NCI-H1436 treated with DMSO at 0.1 percent for 48 hours (cell line): ENCODE measurements around the gene CRYBB1.
"Not testable (repeated sequence)": the region's sequence is repeated elsewhere in the genome, so short reads cannot be mapped to it uniquely, and the experiment has no call there.

Experiments
- DNase-seq: peaks from one replicate; lab custom pipeline; 2025; lab: John Stamatoyannopoulos, UW

CRYBB1 gene

GRCh38 chr22:26636296-26636695, 18.5 kb upstream of the CRYBB1 start:
- DNase-seq = no peak

DNA sequence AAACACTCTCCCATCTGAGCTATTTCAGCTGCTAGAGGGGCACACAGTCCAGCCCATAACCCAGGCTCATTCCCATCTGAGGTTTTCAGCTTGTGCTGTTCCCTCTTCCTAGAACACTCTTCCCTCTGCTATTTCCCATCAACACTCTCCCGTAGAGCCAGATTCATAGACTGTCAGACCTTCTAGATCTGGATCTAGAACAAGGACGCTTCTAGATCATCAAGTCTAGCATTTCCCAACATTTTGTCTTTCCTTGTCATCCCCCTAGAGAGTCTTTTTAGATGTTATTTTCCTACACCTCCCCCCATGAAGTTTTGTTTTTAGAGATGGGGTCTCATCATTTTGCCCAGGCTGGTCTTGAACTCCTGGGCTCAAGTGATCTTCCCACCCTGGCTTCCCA, 17.3 kb upstream of the CRYBB1 start:
- DNase-seq = no peak

GRCh38 chr22:26634189-26634588, 16.4 kb upstream of the CRYBB1 start:
- DNase-seq = no peak

DNA sequence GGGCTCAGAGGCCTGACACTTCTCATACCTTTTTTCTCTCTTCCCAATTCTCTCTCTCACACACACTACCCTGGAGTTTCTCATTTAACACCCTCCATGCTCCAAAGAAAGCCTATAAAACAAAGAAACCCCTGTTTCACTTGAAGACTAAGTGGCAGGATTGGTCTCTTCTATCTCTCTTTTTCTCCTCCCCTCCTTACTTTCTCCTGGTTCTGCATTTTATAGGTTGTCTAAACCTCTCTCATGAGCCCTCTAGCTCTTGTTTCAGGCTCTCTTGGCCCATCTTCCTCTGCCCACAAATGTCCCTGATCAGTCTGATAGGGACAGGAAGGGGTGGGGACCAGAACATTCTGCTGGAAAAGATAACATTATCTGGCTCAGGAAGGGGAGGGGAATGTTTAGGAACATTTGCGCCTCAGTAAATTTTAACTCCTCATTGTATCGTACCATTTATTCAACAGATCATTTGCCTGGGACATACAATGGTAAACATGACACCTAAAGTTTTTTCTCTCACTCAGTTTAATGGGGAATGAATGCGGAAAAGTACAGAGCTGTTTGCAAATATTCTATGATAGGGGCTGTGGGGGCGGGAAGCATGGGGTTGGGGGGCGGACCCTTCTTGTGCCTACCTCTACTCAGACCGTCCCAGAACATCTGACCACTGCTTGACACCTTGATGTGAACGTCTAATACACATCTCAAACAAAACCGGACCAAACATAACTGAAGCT, 14.8 kb upstream of the CRYBB1 start:
- no peak for DNase-seq

DNA sequence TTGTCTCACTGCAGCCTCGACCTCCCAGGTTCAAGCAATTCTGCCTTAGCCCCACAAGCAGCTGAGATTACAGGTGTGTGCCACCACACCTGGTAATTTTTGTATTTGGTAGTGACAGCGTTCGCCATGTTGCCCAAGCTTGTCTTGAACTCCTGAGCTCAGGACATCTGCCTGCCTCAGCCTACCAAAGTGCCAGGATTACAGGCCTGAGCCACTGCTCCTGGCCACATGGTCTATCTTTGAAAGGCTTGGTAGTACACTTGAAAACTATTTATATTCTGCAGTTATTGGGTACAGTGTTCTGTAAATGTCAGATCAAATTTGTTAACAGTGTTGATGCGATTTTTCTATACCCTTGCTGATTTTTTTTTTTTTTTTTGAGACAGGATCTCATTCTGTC, 13.5 kb upstream of the CRYBB1 start:
- no peak for DNase-seq

DNA sequence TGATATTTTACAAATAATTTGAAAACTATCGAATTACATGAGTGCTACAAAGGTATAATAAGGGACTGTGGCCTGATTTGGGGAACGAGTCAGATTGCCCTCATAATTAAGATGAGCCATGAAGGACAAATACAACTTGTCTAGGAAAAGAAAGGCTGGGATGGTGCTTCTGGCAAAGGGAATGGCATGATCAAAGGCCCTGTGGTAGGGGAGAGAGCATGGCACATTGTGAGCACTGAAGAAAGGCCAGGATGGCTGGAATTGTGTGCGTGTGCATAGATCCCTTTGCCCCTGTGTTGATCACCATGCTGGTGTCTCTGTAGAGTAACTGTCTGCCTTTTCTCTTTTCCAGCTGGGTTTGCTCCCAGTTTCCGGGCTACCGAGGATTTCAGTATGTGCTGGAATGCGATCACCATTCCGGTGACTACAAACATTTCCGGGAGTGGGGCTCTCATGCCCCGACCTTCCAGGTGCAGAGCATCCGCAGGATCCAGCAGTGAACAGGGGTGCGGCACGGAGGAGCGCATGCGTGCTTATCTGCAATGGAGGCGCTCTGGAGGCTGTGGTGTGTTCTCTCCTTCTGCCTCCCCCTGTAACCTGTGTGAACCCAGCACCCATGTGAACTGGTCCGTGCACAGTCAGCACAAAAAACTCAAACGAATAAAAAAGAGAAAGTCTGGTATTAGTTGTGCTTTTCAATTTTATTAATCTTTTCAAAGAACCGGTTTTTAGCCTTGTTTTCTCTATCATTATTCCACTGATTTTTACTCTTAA, 12.3 kb upstream of the CRYBB1 start:
- DNase-seq = no peak

DNA sequence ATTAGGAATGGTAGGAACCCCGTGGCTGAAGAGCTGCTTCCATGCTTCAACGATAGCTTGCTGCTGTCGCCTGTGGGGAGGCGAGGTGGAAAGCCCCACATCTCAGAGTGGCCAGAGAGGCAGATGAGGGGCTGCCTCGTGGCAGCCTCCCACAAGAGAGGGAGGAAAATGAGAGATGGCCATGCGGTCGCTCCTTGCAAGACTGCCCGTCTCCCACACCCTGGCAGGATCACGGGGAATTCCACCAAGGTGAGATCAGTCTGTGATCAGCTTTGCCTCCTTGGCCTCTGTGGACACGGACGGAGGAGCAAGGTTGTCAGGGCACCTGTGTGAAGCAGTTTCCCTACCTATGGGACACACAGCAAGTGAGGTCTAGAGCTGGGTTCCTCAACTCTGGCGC, 7.0 kb upstream of the CRYBB1 start:
- DNase-seq = no peak

DNA sequence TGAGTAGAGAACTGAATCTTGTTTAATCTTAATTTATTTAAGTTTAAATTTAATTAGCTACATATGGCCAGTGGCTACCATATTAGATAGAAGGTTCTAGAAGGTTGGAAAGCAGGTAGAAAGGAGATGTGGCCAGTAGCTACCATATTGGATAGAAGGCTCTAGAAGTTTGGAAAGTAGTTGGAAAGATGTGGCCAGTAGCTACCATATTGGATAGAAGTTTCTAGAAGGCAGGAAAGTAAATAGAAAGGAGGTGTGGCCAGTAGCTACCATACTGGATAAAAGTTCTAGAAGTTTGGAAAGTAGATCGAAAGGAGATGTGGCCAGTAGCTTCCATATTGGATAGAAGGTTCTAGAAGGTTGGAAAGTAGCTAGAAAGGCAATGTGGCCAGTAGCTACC, 6.2 kb upstream of the CRYBB1 start:
- no peak for DNase-seq

DNA sequence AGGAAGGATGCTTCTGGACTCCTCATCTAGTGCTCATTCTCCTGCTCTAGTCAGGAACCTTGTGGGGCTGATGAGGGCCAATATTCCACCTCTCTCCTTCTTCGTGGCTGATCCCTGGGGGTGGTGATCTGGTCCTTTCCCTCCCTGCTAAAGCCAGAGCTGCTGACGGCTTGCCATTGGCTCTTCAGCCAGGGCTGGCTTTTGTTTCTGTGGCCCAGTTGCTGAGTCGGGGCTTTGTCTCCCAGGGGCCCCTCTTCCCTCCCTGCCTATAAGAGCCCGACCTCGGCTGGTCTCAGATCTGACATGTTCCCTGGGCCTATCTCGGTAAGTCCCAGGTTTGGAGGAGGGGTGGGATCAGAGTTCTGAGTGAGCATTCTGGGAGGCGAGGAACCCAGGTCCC, 3.8 kb upstream of the CRYBB1 start, which contains the start of gene CRYBA4:
Gene CRYBA4, plus strand, starts transcription at position 301 of the 400 bp plus-strand sequence. CDS start 634 bp downstream, outside the sequence.
- DNase-seq = no peak

DNA sequence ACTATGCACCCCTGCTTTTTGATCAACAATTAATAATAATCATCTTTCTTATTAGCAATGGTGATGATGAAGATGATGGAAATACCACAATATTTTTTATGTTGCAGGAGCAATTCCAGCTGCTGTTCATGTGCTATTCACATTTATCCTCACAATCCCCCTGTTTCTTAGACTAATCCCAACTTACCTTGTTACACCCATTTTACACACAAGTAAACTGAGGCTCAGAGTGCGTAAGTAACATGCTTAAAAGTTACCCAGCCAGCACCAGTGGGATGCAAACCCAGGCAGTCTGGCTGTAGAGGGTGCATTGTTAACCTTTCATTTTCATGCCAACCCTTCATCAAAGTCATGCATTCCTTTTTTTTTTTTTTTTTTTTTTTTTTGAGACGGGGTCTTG, 2.4 kb upstream of the CRYBB1 start:
- no peak for DNase-seq

- no peak for DNase-seq
Measured at GRCh38 chr22:26619510-26619909, 1.7 kb upstream of the CRYBB1 start.

DNA sequence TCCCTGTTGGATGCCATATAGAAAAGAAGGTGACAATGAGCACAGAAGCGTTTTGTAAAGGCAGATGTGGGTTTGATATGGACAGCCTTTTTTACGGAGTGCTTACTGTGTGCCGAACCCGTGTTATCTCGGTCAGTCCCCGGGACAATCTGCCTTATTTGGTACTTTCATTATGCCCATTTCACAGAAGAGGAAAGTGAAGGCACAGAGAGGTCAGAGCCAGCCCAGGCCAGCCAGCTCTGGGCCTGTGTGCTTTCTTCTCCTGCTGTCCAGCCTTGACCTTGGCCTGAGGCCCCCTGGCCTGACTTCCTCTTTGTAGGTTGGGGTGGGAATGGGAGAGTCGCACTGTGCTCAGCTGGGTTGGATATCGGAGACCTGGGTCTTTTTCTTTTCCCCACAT, 628 bp upstream of the CRYBB1 start:
- DNase-seq = no peak

DNA sequence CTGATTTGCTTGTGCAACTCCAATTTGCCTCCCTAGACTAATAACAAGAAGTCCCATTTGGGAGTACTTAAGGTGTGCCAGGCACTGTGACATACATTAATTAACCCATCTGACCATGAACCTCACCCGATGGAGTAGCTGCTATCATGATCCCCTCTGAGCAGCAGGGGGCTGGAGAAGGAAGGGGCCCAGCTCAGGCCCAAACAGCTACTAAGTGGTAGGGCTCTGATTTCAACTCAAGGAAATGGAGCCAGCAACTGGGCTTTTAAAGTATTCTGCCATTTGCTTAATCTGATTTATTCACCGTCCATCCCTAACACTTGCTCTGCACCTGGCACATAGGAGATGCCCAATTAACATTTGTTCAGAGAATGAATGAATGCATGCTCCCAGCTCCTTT, 1.2 kb downstream of the CRYBB1 start:
- no peak for DNase-seq

GRCh38 chr22:26615830-26616435, 1.9 kb downstream of the CRYBB1 start:
- DNase-seq = no peak

DNA sequence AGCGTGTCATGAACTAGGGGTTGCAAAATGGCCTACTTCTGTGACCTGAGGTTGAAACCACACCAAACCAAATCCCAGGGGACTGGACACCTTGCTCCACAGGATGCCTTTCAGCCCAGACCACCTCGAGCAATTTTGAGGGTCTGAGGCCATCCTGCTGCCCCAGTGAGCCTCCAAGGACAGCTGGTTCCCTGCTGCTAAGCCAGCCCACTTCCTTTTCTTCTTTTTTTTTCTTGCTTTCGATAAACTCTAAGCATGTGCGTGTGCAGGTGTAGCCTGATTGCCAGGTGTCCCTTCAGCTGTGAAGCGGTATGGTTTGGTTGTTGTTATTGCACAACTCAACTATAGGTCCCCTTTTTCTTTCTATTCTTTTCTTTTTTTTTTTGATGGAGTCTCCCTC, 2.7 kb downstream of the CRYBB1 start:
- DNase-seq = no peak

DNA sequence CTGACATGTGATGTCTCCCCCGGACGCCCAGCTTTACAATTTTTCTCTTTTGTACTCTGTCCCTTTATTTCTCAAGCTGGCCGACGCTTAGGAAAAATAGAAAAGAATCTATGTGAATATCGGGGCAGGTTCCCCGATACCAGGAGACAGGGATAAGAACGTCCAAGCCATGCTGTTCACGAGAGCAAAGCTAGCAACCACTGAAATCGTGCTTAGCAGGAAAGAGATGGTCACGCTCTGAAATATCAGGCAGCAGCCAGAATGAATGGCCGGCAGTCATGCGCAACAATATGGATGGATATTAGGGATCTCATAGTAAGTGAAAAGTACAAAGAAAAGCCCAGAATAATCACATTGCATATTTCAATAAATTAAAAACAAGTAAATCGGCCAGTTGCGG, 3.5 kb downstream of the CRYBB1 start:
- no peak for DNase-seq

DNA sequence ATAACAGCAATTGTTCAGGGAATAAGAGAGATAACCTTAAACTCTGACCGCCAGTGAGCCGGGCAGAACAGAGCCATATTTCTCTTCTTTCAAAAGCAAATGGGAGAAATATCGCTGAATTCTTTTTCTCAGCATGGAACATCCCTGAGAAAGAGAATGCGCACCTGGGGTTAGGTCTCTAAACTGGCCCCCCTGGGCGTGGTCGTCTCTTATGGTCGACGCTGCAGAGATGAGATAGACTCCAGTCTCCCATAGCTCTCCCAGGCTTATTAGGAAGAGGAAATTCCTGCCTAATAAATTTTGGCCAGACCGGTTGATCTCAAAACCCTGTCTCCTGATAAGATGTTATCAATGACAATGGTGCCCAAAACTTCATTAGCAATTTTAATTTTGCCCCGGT, 4.1 kb downstream of the CRYBB1 start:
- not testable (repeated sequence) for DNase-seq

DNA sequence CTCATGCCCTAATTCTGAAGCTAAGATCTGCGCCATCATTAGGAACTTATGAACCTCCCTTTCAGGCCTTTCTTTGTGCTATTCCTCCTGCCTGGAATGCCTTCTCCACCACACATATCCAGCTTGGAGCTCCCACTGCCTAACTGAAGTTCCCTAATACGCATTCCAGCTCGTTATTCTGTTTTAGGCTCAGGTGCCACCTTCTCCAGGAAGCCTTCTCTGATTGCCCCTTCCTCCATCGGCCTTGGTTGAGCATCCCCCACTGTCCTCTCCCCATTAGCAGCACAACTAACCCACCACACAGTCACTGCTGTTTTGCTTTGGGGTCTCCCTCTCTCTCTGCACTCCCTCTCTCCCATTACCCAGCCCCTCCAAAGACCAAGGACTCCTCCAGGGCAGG, 5.2 kb downstream of the CRYBB1 start:
- no peak for DNase-seq

DNA sequence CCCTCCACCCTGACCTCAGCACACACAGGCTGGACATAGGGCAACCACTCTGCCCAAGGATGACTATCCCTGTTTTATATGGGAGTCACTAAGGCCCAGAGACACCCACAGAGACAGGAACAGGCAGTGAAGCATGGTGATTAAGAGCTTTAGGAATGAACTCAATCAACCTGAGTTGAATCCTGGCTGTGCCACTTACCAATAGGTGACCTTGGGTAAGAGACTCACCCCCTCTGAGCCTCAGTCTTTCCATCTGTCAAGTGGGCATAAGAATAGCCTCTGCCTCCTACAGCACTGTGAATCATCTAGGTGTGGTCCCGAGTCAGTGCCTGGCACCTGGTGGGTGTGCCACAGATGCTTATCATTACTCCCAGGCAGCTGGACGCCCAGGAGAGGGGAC, 6.8 kb downstream of the CRYBB1 start:
- no peak for DNase-seq

DNA sequence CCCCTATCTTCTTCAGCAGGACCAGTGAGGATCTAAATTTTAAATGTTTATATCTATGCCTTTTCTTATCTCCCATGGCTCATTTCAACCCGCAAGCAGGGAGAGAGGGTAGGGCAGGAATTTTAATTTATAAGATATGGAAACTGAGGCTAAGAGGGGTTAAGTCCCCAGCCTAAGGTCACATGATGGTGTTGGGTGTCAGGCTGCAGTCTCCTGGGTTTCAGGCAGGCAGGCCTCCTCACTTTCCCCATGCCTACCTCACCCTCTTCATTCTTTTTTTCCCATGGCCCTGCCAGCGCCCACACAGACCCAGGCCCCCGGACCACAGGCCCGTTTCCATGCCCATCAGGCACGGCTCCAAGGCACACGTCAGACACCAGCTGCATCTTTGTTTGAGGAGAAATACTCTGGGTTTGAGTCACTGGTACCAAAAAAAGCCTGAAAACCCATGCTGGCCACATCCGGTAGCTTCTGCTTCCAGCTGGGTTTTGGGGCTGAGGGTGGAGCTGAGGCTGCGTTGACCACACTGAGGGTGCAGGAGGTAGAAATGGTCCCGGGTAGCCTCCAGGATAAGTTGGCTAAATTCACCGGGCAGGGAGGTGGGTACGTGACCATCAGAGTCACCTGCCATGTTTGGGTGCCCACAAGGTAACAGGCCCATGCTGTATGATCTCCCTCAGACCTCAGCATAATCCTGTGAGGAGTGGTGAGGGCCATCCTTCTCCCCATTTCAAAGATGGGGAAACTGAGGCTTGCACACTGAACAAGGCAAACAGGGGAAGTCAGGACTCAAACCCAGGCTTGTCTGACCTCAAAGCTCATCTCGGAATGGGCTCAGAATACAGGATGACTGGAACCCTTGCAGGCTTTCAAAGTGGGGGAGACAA, 7.5 kb downstream of the CRYBB1 start:
- DNase-seq = no peak

- no peak for DNase-seq
Measured at GRCh38 chr22:26609287-26609686, 8.5 kb downstream of the CRYBB1 start.

DNA sequence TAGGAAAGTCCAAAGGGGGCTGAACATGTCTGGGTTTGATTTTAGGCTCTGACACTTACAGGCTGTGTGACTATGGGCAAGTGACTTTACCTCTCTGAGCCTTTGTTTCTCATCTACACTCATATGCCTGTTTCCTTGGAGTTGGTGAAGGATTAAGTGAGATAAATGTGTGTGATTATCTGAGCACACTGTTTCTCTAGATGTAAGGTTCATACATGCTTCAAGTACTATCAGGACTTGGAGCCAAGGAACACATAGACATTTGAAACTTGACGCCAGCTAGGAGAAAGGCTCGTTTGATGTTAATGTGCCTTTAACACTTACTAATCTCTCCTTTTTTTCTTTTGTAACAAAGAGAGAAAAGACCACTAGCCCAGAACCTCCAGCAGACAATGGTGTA, 9.7 kb downstream of the CRYBB1 start:
- DNase-seq = no peak
